ENCODE results near the gene SRD5A1.
"Not testable (repeated sequence)": the region's sequence is repeated elsewhere in the genome, so short reads cannot be mapped to it uniquely, and the experiment has no call there.

The SRD5A1 gene

GRCh38 chr5:6645571-6646362 lies 12.5 kb downstream of the SRD5A1 start:
- not testable (repeated sequence) for DNase-seq (ENCODE audit: low spot score)

DNA sequence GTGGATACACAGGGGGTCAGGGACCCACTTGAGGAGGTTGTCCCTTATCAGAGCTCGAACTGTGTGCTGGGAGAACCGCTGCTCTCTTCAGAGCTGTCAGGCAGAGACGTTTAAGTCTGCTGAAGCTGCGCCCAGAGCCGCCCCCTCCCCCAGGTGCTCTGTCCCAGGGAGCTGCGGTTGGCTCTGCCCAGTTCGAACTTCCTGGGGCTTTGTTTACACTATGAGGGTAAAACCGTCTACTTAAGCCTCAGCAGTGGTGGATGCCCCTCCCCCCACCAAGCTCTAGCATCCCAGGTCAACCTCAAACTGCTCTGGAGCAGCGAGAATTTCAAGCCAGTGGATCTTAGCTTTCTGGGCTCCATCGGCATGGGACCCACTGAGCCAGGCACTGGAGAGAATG lies 15.9 kb downstream of the SRD5A1 start:
- no peak for DNase-seq (ENCODE audit: low spot score)

DNA sequence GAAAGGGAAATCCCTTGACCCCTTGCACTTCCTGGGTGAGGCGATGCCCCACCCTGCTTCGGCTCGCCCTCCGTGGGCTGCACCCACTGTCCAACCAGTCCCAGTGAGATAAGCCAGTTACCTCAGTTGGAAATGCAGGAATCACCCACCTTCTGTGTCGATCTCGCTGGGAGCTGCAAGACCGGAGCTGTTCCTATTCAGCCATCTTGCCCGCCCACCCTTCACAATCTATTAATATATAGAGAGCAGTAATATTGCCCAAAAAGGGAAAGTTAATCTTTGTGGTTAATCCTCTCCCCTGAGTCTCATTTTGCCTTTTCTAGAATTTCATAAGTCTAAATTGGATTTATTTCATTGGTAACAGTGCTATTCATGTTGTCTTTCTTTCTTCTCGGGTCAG lies 16.4 kb downstream of the SRD5A1 start:
- DNase-seq (ENCODE audit: low spot score): no peak

- DNase-seq (ENCODE audit: low spot score): no peak
Observed at GRCh38 chr5:6652025-6652424, 18.8 kb downstream of the SRD5A1 start.

DNA sequence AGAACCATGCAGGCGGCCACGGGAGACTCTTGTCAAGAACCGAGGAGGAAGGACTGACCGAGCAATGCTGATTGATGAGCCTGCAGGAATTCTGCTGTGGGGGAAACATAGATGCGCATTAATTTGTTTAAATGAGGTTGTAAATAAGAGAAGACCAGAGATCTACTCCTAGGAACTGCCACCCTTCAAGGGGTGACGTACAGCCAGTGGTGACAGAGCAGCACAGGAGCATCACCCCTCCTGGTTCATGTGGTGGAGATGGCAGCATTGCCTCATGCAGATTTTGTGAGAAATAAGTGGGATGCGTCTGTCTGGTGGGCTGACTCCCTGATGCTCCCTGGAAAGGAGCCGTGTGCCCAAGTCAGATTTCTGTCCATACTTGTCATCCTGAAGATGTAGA lies 22.2 kb downstream of the SRD5A1 start:
- DNase-seq (ENCODE audit: low spot score): no peak

- DNase-seq (ENCODE audit: low spot score): no peak
Observed at GRCh38 chr5:6656680-6657079, 23.4 kb downstream of the SRD5A1 start.

DNA sequence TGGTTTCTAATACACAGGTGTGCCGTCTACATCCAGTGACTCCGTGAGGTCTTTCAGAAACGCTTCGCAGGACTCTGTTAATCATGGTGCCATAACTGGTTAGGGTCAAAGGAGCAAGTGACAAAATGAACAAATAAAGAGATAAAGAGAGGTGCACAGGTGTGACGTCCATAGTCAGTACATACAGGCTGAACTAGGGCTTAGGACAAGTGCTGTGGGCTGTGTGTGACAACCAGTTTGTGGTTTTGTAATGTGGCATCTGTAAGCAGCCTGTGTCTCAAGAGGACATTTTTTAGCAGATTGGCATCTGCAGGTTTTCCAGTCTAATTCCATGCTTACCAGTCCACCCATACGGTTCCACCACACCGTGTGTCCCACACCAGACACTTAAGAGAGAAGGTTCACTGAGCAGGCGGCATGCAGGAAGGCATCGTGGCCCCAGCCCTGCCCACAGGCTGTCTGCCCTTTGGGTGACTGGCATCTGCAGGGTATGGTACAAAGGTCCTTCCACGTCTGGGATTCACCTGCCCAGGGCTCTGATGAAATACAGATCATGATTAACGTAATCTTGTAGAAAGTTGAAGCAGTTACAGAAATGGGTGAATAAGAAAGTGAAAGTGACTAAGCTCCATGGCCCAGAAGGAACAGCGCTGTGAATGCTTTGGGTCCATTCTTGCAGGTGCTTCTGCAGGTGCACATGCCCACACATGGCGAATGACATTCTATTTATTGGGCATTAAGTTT lies 26.9 kb downstream of the SRD5A1 start:
- DNase-seq (ENCODE audit: low spot score): no peak

- DNase-seq (ENCODE audit: low spot score): no peak
Observed at GRCh38 chr5:6660688-6661087, 27.4 kb downstream of the SRD5A1 start.

DNA sequence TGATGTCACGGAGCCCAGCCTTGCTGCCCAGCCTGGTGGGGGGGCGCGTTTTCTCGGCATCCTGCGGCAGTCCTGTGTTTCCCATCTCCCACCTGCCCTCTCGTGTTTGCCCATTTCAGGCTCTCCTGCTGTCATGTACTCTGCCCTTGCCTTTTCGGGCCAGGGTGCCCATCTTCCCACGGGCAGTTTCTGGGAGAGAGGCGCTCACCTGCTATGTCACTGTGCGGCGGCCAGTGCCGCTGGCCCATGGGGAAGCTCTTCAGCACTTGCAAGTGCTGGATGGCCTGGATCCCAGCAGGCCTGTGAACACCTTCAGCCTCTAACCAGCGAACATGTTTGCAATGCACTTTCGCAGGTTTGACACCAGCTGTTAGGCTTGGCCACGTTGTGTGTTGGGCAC lies 33.5 kb downstream of the SRD5A1 start:
- DNase-seq (ENCODE audit: low spot score): no peak

DNA sequence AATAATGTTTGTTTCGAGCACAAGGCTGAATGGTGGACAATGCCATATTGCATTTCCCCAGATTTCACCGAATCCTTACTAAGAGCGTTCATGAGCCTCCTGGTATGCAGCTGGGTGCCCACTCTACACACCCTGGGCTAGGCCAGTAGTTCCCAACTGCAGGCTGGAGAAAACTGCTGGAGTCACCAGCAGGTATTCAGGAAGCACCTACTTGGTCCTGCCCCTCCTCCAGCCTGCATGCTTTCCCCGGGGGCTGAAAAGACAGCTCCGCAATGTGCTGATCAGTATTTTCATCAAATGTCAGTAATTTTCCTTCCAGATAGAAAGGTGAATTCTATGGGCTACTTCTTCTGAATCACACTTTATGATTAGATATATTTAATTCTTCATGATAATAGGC lies 34.4 kb downstream of the SRD5A1 start:
- DNase-seq (ENCODE audit: low spot score): no peak

GRCh38 chr5:6668717-6669116 lies 35.5 kb downstream of the SRD5A1 start:
- DNase-seq (ENCODE audit: low spot score): not testable (repeated sequence)

- DNase-seq (ENCODE audit: low spot score): no peak
Observed at GRCh38 chr5:6673031-6673430, 39.8 kb downstream of the SRD5A1 start.

GRCh38 chr5:6673963-6674362 lies 40.7 kb downstream of the SRD5A1 start:
- DNase-seq (ENCODE audit: low spot score): no peak

DNA sequence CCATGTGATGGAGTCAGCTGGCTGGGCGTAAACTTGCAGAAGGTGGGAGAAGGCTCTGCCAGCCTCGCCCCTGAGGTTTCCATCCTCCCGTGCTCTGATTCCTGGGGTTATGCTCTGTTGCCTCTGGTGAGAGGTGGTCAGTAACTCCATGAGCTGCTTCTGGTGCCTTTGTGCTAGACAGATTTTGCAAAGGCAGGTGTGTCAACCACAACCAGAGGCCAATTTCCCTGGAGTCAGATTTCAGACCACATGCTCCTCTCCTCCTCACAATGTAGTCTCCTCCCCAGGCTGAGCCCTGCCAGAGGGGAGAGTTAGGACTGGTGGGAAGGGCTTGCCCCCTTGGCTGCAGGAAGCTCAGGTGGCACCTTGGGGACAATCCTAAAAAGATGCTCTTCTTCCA lies 41.2 kb downstream of the SRD5A1 start:
- DNase-seq (ENCODE audit: low spot score): no peak

DNA sequence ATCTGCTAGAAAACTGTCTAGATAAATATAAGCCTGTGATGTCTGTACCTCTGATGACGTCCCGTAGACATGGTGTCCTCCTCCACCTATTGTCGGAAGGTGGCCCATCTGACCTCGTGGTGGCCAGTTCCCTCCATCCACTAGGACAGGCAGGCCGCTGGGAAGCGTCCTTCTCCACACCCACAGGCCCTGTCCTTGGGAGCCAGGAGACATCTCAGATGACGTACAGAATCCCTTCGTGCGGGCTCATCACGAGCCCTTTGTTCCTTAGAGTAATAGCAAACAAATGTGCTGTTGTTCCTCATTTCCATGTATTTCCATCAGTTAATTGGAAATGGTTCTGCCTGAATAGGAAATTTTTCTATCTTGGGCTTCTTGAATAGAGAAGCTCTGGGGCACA lies 41.6 kb downstream of the SRD5A1 start:
- no peak for DNase-seq (ENCODE audit: low spot score)

DNA sequence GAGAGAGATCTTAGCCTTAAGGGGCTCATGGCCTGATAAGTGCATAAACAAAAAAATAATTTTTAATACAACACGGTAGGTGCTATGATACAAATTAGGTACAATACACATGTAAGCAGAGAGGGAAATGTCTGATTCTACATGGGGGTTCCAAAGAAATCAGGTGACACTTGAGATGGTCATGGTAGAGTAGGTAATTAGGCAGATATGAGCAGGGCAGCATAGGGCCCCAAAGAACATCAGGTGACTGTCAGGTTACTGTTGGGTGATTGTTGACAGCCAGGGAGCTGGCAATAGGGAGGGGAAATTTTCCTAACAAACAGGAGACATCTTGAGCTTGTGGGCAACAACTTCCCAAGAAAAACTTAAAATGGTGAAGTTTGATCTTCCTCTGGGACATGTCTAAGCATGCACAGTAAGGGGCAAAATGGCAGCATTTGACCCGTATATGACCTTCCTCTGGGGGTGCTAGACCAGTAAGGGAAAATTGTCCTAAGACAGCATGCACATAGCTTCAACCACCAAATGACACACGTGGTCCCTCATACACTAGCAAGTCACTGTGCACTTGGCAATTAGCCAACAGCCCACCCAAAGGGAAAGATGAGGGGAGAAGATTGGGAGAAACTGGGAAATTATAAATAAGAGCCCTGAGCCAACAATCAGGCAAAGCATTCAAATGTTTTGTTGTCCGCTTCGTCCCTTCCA lies 42.7 kb downstream of the SRD5A1 start:
- DNase-seq (ENCODE audit: low spot score): no peak

GRCh38 chr5:6676702-6677101 lies 43.5 kb downstream of the SRD5A1 start:
- peak; percentile 51 for DNase-seq (ENCODE audit: low spot score)

DNA sequence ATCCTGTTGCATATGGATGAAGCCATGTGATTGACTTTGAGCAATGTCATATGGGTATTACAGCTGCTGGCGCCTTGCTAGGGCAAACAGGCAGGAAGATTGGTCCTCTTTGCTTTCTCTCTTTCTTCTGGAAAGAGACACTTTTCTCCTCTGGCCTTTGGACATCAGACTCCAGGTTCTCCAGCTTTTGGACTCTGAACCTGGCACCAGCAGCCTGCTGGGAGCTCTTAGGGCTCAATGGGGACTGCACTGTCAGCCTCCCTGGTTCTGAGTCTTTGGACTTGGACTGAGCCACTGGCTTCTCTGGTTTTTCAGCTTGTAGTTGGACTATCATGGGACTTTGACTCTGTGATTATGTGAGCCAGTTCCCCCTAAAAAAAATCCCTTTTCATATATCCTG lies 45.1 kb downstream of the SRD5A1 start:
- no peak for DNase-seq (ENCODE audit: low spot score)

DNA sequence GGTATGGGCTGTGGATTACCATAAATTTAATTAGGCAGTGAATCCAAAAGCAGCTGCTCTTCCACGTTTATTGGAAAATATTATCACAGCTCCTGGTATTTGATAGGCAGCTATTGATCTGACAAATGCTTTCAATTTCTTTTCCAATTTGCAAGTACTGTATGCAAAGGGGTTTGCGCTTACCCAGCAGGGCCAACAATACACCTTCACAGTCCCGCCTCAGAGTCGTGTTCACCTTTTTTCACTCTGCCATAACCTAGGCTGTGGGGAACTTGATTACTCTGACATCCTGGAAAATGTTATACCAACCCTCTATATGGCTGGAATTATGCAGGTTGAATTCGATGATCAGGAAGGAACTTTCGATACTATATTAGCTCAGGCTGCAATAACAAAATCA lies 47.7 kb downstream of the SRD5A1 start:
- no peak for DNase-seq (ENCODE audit: low spot score)

DNA sequence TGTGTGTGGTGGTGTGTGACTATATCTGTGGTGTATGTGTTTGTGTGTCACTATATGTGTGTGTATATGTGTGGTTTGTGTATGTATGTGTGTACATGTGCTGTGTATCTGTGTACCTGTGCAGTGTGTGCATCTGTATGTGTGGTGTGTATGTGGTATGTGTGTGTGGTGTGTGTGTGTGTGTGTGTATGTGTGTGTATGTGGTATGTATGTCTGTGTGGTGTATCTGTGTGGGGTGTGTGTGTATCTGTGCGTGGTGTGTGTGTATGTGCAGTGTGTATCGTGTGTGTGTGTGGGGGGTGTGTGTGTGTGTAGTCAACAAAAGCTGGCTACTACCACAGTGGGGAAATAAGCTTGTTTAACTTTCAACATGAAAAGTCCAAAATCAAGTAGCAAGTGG lies 48.4 kb downstream of the SRD5A1 start:
- DNase-seq (ENCODE audit: low spot score): no peak

GRCh38 chr5:6682239-6682638 lies 49.0 kb downstream of the SRD5A1 start:
- no peak for DNase-seq (ENCODE audit: low spot score)

DNA sequence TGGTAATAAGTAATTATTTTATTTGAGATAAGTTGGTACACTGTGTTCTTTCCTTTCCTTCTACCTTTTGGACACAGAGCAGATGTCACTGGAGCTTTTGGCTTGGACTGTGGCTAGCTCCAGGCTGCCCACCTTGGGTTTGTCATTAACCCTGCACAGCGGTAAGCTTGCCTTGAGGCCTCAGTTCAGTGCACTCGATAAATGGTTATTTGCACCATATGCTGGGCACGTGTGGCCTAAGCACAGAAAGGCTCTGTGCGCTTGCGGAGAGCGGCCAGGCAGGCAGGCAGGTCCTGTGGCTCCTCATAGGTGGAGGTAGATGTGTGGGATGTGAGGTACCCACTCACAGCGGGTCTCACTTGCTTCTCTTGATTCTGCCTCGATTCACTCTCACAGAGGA lies 50.0 kb downstream of the SRD5A1 start:
- DNase-seq (ENCODE audit: low spot score): no peak

DNA sequence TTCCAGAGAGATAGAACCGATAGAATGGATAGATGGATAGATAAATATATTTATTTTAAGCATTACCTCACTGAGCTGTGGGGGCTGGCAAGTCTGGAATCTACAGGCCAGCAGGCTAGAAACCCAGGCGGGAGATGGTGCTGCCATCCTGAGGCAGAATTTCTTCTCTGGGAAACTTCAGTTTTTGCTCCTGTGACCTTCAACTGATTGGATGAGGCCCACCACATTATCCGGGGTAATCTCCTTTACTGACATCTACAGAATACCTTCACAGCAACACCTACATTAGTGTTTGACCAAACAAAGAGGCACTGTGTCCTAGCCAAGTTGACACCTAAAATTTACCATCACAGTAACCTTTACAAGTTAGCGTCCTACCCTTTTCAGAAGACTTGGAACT lies 50.8 kb downstream of the SRD5A1 start:
- DNase-seq (ENCODE audit: low spot score): no peak
